DOHH2 (cell line): ENCODE results near the gene NYAP2.

Experiments used
- H3F3A ChIP-seq: fragments of 200-600 bp; sonication (generic), shearing (Covaris generic); 2 replicates; pipeline ENCODE4 v1.6.0; 2016; ENCODE audit warnings: antibody characterized with exemption, mild to moderate bottlenecking; ENCODE audit not compliant: control insufficient read depth, insufficient read depth
- H3K27ac ChIP-seq: fragments of 200-600 bp; sonication (generic); 2 replicates; pipeline ENCODE4 v1.5.1; 2014; ENCODE audit warnings: low read depth, mild to moderate bottlenecking, low read length, moderate library complexity
- H3K27me3 ChIP-seq: fragments of 200-600 bp; sonication (generic); 2 replicates; pipeline ENCODE4 v1.6.1; 2014; ENCODE audit warnings: mild to moderate bottlenecking, low read length, mixed read lengths; ENCODE audit not compliant: control insufficient read depth
- H3K36me3 ChIP-seq: fragments of 200-600 bp; sonication (generic); 2 replicates; pipeline ENCODE4 v1.6.1; 2014; ENCODE audit warnings: mild to moderate bottlenecking, low read length, moderate library complexity, mixed read lengths; ENCODE audit not compliant: control insufficient read depth
- H3K4me1 ChIP-seq: fragments of 200-600 bp; sonication (generic); 2 replicates; pipeline ENCODE4 v1.6.1; 2014; ENCODE audit warnings: mild to moderate bottlenecking, low read length, mixed read lengths; ENCODE audit not compliant: control insufficient read depth
- H3K4me2 ChIP-seq: fragments of 200-600 bp; sonication (generic); 2 replicates; pipeline ENCODE4 v1.6.0; 2014; ENCODE audit warnings: mild to moderate bottlenecking, low read length, moderate library complexity
- H3K4me3 ChIP-seq: fragments of 200-600 bp; sonication (generic); 2 replicates; pipeline ENCODE4 v1.5.1; 2014; ENCODE audit warnings: mild to moderate bottlenecking, low read length, mixed read lengths
- H3K79me2 ChIP-seq: fragments of 200-600 bp; sonication (generic); 2 replicates; pipeline ENCODE4 v1.6.1; 2014; ENCODE audit warnings: mild to moderate bottlenecking, low read length, mixed read lengths; ENCODE audit not compliant: control insufficient read depth
- H3K9me2 ChIP-seq: fragments of 200-600 bp; sonication (generic); replicated peaks from 2 replicates; pipeline ENCODE4 v1.6.1; 2014; ENCODE audit warnings: mild to moderate bottlenecking, low read length, mixed read lengths; ENCODE audit not compliant: control insufficient read depth
- H3K9me3 ChIP-seq: fragments of 200-600 bp; sonication (generic); 2 replicates; pipeline ENCODE4 v1.6.1; 2014; ENCODE audit warnings: antibody characterized with exemption, low read length, mixed read lengths; ENCODE audit not compliant: control insufficient read depth, insufficient read depth
- H4K20me1 ChIP-seq: fragments of 200-600 bp; sonication (generic); 2 replicates; pipeline ENCODE4 v1.6.0; 2014; ENCODE audit warnings: low read depth, mild to moderate bottlenecking, antibody characterized with exemption, low read length, moderate library complexity; ENCODE audit not compliant: control insufficient read depth, insufficient read depth
- EZH2phosphoT487 ChIP-seq: fragments of 200-600 bp; sonication (generic); IDR thresholded peaks from 2 replicates; pipeline ENCODE4 v1.6.1; 2017; ENCODE audit warnings: borderline replicate concordance, mild to moderate bottlenecking, antibody characterized with exemption, low read length, moderate library complexity, mixed read lengths
- TF ChIP-seq, protein P1 (sequence below): fragments of 200-600 bp; sonication (generic); IDR thresholded peaks from one replicate; pipeline ENCODE4 v1.5.1; 2014; ENCODE audit warnings: antibody characterized with exemption, mild to moderate bottlenecking, low read depth, low read length; ENCODE audit not compliant: poor library complexity, severe bottlenecking

NYAP2 gene

DNA sequence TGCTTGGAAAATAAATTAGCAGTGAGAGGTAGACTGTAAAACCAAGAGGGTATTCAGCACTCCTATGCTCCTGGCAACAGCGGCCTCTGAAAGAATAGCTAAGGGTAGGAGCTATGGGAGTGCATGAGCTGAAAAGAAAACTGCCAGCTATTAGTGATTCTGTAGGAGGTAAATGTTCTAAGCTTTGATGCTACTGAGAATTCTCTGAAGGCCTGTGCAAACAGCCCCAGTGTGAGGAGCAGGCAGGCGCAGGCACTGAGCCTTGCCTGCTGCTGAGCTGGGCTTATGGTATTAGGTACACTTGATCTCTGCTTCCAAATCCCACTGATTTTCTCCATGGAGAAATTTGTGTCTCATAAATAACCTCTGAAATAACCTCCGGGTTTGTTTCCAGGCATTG lies 86.7 kb downstream of the NYAP2 start:
- no peak for TF ChIP-seq EZH2phosphoT487
- TF ChIP-seq, protein P1, sequence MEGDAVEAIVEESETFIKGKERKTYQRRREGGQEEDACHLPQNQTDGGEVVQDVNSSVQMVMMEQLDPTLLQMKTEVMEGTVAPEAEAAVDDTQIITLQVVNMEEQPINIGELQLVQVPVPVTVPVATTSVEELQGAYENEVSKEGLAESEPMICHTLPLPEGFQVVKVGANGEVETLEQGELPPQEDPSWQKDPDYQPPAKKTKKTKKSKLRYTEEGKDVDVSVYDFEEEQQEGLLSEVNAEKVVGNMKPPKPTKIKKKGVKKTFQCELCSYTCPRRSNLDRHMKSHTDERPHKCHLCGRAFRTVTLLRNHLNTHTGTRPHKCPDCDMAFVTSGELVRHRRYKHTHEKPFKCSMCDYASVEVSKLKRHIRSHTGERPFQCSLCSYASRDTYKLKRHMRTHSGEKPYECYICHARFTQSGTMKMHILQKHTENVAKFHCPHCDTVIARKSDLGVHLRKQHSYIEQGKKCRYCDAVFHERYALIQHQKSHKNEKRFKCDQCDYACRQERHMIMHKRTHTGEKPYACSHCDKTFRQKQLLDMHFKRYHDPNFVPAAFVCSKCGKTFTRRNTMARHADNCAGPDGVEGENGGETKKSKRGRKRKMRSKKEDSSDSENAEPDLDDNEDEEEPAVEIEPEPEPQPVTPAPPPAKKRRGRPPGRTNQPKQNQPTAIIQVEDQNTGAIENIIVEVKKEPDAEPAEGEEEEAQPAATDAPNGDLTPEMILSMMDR, result no peak
- Histone ChIP-seq H4K20me1 (no peaks in the 10 kb centered on the region), H3K79me2 (no peaks in the 10 kb centered on the region), H3K4me3 (no peak overlapping the region), H3K27ac (no peak overlapping the region), H3K27me3 (no peaks in the 10 kb centered on the region), H3K36me3 (no peaks in the 10 kb centered on the region), H3K9me3 (no peaks in the 10 kb centered on the region), H3K4me1 (no peaks in the 10 kb centered on the region), H3K9me2 (no peaks in the 10 kb centered on the region), H3F3A (no peaks in the 10 kb centered on the region), H3K4me2 (no peak overlapping the region)

DNA sequence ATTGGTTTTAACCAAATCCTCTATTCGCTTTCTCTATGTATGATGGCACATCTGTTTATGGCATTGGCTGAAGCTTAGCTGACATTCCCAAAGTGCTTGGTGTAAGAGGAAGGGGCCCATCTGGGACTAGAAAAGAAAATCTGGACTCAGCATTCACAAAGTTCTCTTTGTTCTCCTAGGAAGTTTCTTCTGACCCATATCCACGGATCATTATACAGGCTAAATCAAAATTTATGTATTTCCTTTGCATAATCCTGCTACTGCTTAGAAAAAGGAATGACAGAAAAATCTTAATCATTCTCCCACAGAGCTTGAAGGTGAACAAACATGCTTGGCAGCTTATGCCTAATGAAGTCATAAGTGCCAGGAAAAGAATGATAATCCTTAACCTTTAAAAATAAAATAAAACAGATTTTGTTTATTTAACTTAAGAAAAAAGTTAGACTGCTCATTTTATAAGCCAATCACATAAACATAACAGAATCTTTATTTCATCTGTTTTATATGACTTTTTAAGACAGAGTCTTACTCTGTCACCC lies 88.4 kb downstream of the NYAP2 start:
- no peaks in the 10 kb centered on the region for H3K9me3 ChIP-seq
- no peak overlapping the region for H3K27ac ChIP-seq
- H3K4me2 ChIP-seq, result no peak overlapping the region
- H4K20me1 ChIP-seq, result no peaks in the 10 kb centered on the region
- no peaks in the 10 kb centered on the region for H3K4me1 ChIP-seq
- H3K9me2 ChIP-seq, result no peaks in the 10 kb centered on the region
- no peak for TF ChIP-seq EZH2phosphoT487
- TF ChIP-seq, protein P1, result no peak
- H3K4me3 ChIP-seq, result no peak overlapping the region
- H3K36me3 ChIP-seq, result no peaks in the 10 kb centered on the region
- H3K79me2 ChIP-seq, result no peaks in the 10 kb centered on the region
- H3K27me3 ChIP-seq, result no peaks in the 10 kb centered on the region
- H3F3A ChIP-seq, result no peaks in the 10 kb centered on the region

DNA sequence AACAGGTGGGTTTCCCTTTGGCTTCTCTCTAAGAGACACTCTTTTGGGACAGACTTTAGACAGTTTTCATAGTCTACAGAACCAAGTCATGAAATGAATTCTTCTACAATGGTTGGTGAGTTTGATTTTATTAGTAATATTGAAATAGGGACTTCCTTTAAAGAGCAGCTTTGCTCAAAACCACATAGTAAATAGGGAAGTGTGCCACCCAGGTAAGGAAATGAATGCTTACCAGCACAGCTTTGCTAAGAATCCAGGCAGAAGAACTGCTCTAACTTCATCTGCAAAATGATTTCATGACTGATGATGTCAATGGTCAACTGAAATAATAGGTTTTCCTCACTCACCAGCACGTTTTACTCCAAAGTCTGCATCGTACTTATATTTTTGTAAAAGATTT lies 89.2 kb downstream of the NYAP2 start:
- H3K79me2 ChIP-seq, result no peaks in the 10 kb centered on the region
- no peak for TF ChIP-seq EZH2phosphoT487
- TF ChIP-seq, protein P1, result no peak
- H3K36me3 ChIP-seq, result no peaks in the 10 kb centered on the region
- H4K20me1 ChIP-seq, result no peaks in the 10 kb centered on the region
- H3K4me2 ChIP-seq, result no peak overlapping the region
- no peaks in the 10 kb centered on the region for H3K9me2 ChIP-seq
- no peak overlapping the region for H3K27ac ChIP-seq
- no peaks in the 10 kb centered on the region for H3K27me3 ChIP-seq
- H3K4me3 ChIP-seq, result no peak overlapping the region
- no peaks in the 10 kb centered on the region for H3K9me3 ChIP-seq
- H3F3A ChIP-seq, result no peaks in the 10 kb centered on the region
- no peaks in the 10 kb centered on the region for H3K4me1 ChIP-seq
